HCT116 (cell line): ENCODE measurements around the gene KCNK3. TPM values are rescaled to one million over a fixed set of nuclear protein-coding genes. Genes with fewer than 3 reads are reported as not detected.

Experiments used
- ATAC-seq: fragments of 200-7000 bp; cut with Tn5 transposase; 2 replicates; pipeline ENCODE4 v1.9.1; 2020; ENCODE audit warnings: mild to moderate bottlenecking, moderate library complexity
- BruUV-seq: library from RNA; stranded (reverse); fragments of 400-500 nt; replicated peaks from 2 replicates; lab custom pipeline; 2021; lab: Mats Ljungman, UMichigan
- CTCF ChIA-PET: fragments of 300-600 bp; sonication (Branson Sonifier 250); formaldehyde crosslinking; loops from one replicate; lab custom pipeline; 2021; ENCODE audit warnings: antibody characterized with exemption; lab: Charles Lee
- POLR2A ChIA-PET: fragments of 300-600, 350-600 bp; sonication (Branson Sonifier 250); formaldehyde crosslinking; loops from one replicate; lab custom pipeline; 2021; ENCODE audit warnings: antibody characterized with exemption; lab: Charles Lee
- RAD21 ChIA-PET, 2 experiments: fragments of 300-600 bp; sonication (Branson Sonifier 250); formaldehyde crosslinking; loops; one replicate each; lab custom pipeline; 2023; ENCODE audit warnings: low total read pairs in 2 of 2; ENCODE audit not compliant: uncharacterized antibody in 2 of 2, unreplicated experiment in 2 of 2, low non-redundant PET in 1 of 2; lab: Charles Lee
- DNase-seq: peaks from one replicate; pipeline ENCODE4 v3.0.0-alpha.2; 2010; ENCODE audit warnings: low read depth, low spot score
- H2AFZ ChIP-seq: fragments of 200-600 bp; shearing (Covaris generic), sonication (generic); 2 replicates; pipeline ENCODE4 v1.6.1; 2017; ENCODE audit warnings: low read depth, mixed run types, mixed read lengths, antibody characterized with exemption, low read length; ENCODE audit not compliant: poor library complexity, severe bottlenecking
- H3K27ac ChIP-seq: 2 replicates; pipeline ENCODE4 v1.5.1; 2012; ENCODE audit warnings: low read depth, low read length
- H3K27me3 ChIP-seq: fragments of 200-600 bp; sonication (generic); 2 replicates; pipeline ENCODE4 v1.6.1; 2016; ENCODE audit warnings: mixed run types, low read length, mixed read lengths; ENCODE audit not compliant: insufficient read depth
- H3K36me3 ChIP-seq, 2 experiments: fragments of 200-500 bp in 1 of 2; fragments of 200-600 bp in 1 of 2; sonication (Bioruptor generic) in 1 of 2; sonication (generic) in 1 of 2; 2 replicates each; pipeline versions ENCODE4 v1.5.1 to v1.6.1; 2014 to 2016; ENCODE audit warnings: low read length in 2 of 2, inconsistent platforms in 1 of 2, mixed read lengths in 1 of 2, mixed run types in 1 of 2; ENCODE audit not compliant: insufficient read depth in 2 of 2, control insufficient read depth in 1 of 2
- H3K4me1 ChIP-seq, 2 experiments: fragments of 200-600 bp in 1 of 2; sonication (generic) in 1 of 2; 2 replicates each; pipeline versions ENCODE4 v1.5.1 to v1.6.1; 2012 to 2017; ENCODE audit warnings: low read length in 2 of 2, inconsistent platforms in 1 of 2, mild to moderate bottlenecking in 1 of 2, mixed read lengths in 1 of 2, mixed run types in 1 of 2, moderate library complexity in 1 of 2; ENCODE audit not compliant: insufficient read depth in 2 of 2, control insufficient read depth in 1 of 2
- H3K4me2 ChIP-seq: fragments of 200-600 bp; sonication (generic); 2 replicates; pipeline ENCODE4 v1.6.1; 2017; ENCODE audit warnings: mixed run types, low read length, mixed read lengths
- H3K4me3 ChIP-seq, 2 experiments: fragments of 200-600 bp in 1 of 2; sonication (generic) in 1 of 2; replicated peaks in 1 of 2; 2 replicates each; pipeline ENCODE4 v1.5.1; 2011 to 2016; ENCODE audit warnings: low read length in 2 of 2, control low read depth in 1 of 2, low read depth in 1 of 2, mild to moderate bottlenecking in 1 of 2, mixed read lengths in 1 of 2, mixed run types in 1 of 2
- H3K79me2 ChIP-seq: fragments of 200-600 bp; sonication (generic); 2 replicates; pipeline ENCODE4 v1.6.1; 2017; ENCODE audit warnings: mild to moderate bottlenecking, mixed run types, low read length, moderate library complexity, mixed read lengths; ENCODE audit not compliant: insufficient read depth
- H3K9ac ChIP-seq: fragments of 200-600 bp; sonication (generic); 2 replicates; pipeline ENCODE4 v1.6.1; 2016; ENCODE audit warnings: low read length, mixed read lengths
- H3K9me2 ChIP-seq: fragments of 200-600 bp; sonication (generic), shearing (Covaris generic); 2 replicates; pipeline ENCODE4 v1.6.1; 2017; ENCODE audit warnings: mixed run types, mild to moderate bottlenecking, moderate library complexity; ENCODE audit not compliant: insufficient read depth
- H3K9me3 ChIP-seq, 2 experiments: fragments of 200-500 bp in 1 of 2; fragments of 200-600 bp in 1 of 2; sonication (Bioruptor generic) in 1 of 2; sonication (generic) in 1 of 2; 2 replicates each; pipeline ENCODE4 v1.6.1; 2014 to 2017; ENCODE audit warnings: low read length in 2 of 2, mixed read lengths in 2 of 2, inconsistent platforms in 1 of 2, low read depth in 1 of 2, mild to moderate bottlenecking in 1 of 2, mixed run types in 1 of 2, moderate library complexity in 1 of 2; ENCODE audit not compliant: control insufficient read depth in 1 of 2, insufficient read depth in 1 of 2
- H4K20me1 ChIP-seq: fragments of 200-600 bp; sonication (generic), shearing (Covaris generic); 2 replicates; pipeline ENCODE4 v1.6.1; 2017; ENCODE audit warnings: mixed run types, mild to moderate bottlenecking, moderate library complexity; ENCODE audit not compliant: insufficient read depth
- CBX3 ChIP-seq: IDR thresholded peaks from 2 replicates; pipeline ENCODE4 v1.6.1; 2012; ENCODE audit warnings: low read depth
- CEBPB ChIP-seq: IDR thresholded peaks from 2 replicates; pipeline ENCODE4 v1.6.1; 2012; ENCODE audit warnings: low read depth
- EGR1 ChIP-seq: IDR thresholded peaks from 2 replicates; pipeline ENCODE4 v1.6.1; 2012; ENCODE audit warnings: low read depth
- ELF1 ChIP-seq: IDR thresholded peaks from 2 replicates; pipeline ENCODE4 v1.6.1; 2012; ENCODE audit warnings: low read depth, borderline replicate concordance
- EZH2 ChIP-seq: fragments of 200-600 bp; sonication (generic); IDR thresholded peaks from 2 replicates; pipeline ENCODE4 v1.6.1; 2017; ENCODE audit warnings: antibody characterized with exemption, mixed run types
- FOSL1 ChIP-seq: IDR thresholded peaks from 2 replicates; pipeline ENCODE4 v1.6.1; 2012; ENCODE audit warnings: low read depth
- JUND ChIP-seq: IDR thresholded peaks from 2 replicates; pipeline ENCODE4 v1.6.1; 2012
- POLR2AphosphoS5 ChIP-seq: IDR thresholded peaks from 2 replicates; pipeline ENCODE4 v1.6.1; 2011; ENCODE audit warnings: mild to moderate bottlenecking, low read depth, low read length, moderate library complexity
- SIN3A ChIP-seq: IDR thresholded peaks from 2 replicates; pipeline ENCODE4 v1.6.1; 2012; ENCODE audit warnings: low read depth
- SP1 ChIP-seq: IDR thresholded peaks from 2 replicates; pipeline ENCODE4 v1.6.1; 2012; ENCODE audit warnings: low read depth
- TCF7L2 ChIP-seq: IDR thresholded peaks from 2 replicates; pipeline ENCODE4 v1.7.0; 2011; ENCODE audit warnings: borderline replicate concordance, inconsistent platforms; ENCODE audit not compliant: insufficient read depth, insufficient read length; ENCODE audit errors: extremely low read depth
- ZFX ChIP-seq: fragments of 450-650 bp; IDR thresholded peaks from 2 replicates; pipeline ENCODE4 v1.6.1; 2017
- ZNF274 ChIP-seq: fragments of 200-500 bp; sonication (Bioruptor generic); IDR thresholded peaks from 2 replicates; pipeline ENCODE4 v1.6.1; 2014; ENCODE audit warnings: mild to moderate bottlenecking, low read depth, low read length, inconsistent platforms
- intact Hi-C: fragments of 100-400 bp; cut with micrococcal nuclease; formaldehyde crosslinking; loops from 2 replicates; pipeline ENCODE4 v1.10.0; 2022
- total RNA-seq: library from RNA; stranded (reverse); gene quantifications from one replicate; pipeline ENCODE4 v1.2.1, GENCODE V29; 2021; ENCODE audit not compliant: unreplicated experiment
- TF ChIP-seq, protein P1 (sequence below): IDR thresholded peaks from 2 replicates; pipeline ENCODE4 v1.6.1; 2012
- TF ChIP-seq, protein P2 (sequence below): IDR thresholded peaks from 2 replicates; pipeline ENCODE4 v1.6.1; 2011; ENCODE audit warnings: mild to moderate bottlenecking, low read length, moderate library complexity; ENCODE audit not compliant: insufficient replicate concordance; ENCODE audit errors: extremely low read depth

The KCNK3 gene
- total RNA-seq, 1 experiment from 2014 or later, result 0.71 TPM

DNA sequence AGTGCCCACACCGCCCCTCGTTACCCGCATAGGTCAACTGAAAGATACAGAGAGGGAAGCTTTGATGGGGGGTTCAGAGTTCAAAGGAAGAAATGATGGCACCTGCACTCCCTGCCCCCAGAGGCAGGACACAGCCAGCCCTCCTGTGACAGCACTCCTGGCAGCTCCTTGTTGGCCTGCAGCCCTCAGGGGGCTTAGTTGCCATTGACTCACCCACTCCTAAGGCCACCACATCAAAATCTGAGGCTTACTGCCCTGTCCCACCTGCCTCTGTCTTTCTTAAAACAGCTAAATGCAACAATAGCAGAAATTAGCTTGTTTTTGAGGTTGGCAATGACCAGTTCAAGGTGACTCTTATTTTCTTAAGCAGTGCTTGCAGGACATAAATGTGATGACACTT is 39.9 kb downstream of the KCNK3 start:
- Histone ChIP-seq H2AFZ (no peak overlapping the region), H3K36me3 (no peaks in the 10 kb centered on the region), H3K4me2 (no peak overlapping the region), H4K20me1 (no peaks in the 10 kb centered on the region), H3K9me2 (no peaks in the 10 kb centered on the region), H3K4me1 (peaks cover 0 to 7% of the 10 kb centered on the region in 2 experiments; a peak in 2 of 4 replicates), H3K79me2 (no peaks in the 10 kb centered on the region), H3K27ac (no peak overlapping the region), H3K9ac (no peak overlapping the region), H3K27me3 (no peaks in the 10 kb centered on the region), H3K9me3 (no peaks in the 10 kb centered on the region), H3K4me3 (no peak overlapping the region)
- no TSS peak for BruUV-seq
- TF ChIP-seq CEBPB (no peak), TCF7L2 (peak; percentile 35)
- intact Hi-C loops, result no loop called here
- no peak for ATAC-seq
- POLR2A ChIA-PET, result no interaction called here
- DNase-seq, result no peak
- CTCF ChIA-PET, result interaction anchor here (1.5 kb wide), 1 partner anchor 128 kb away, joined by 3 read pairs; no protein-coding TSS in a partner anchor
- RAD21 ChIA-PET, result interaction anchor here in 1 of 2 experiments (0.6 kb wide), 1 partner anchor 345 kb away, joined by 7 read pairs; no protein-coding TSS in a partner anchor

DNA sequence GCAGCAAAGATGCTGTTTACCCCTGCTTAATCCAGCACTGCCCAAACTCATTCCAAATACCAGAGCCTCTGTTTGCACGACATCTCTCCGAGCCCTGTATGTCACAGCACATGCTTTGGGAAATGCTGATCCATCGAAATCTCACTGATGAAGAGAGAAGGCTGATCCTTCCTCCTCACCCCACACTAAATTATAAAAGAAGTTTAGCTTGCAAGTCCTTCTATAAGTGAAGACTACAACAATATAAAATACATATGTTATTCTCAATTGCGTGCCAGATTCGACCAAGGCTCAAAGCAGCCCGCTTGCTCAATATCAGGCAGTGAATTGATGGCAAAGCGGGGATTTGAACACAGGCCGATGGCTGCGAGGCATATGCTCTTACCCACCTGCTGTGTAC is 40.9 kb downstream of the KCNK3 start:
- Histone ChIP-seq H4K20me1 (no peaks in the 10 kb centered on the region), H3K9me3 (no peaks in the 10 kb centered on the region), H3K4me2 (no peak overlapping the region), H3K4me1 (peaks cover 0 to 7% of the 10 kb centered on the region in 2 experiments; a peak in 2 of 4 replicates), H3K36me3 (no peaks in the 10 kb centered on the region), H2AFZ (no peak overlapping the region), H3K9me2 (no peaks in the 10 kb centered on the region), H3K27me3 (no peaks in the 10 kb centered on the region), H3K79me2 (no peaks in the 10 kb centered on the region), H3K4me3 (no peak overlapping the region), H3K27ac (no peak overlapping the region), H3K9ac (no peak overlapping the region)
- BruUV-seq, result no TSS peak
- RAD21 ChIA-PET, result no interaction called here
- CTCF ChIA-PET, result no interaction called here
- POLR2A ChIA-PET, result interaction anchor here (2.0 kb wide), 1 partner anchor 10 kb away, joined by 8 read pairs; no protein-coding TSS in a partner anchor
- no peak for DNase-seq
- intact Hi-C loops, result no loop called here
- no peak for TF ChIP-seq POLR2AphosphoS5
- no peak for TF ChIP-seq TCF7L2
- TF ChIP-seq FOSL1, result no peak
- TF ChIP-seq, protein P1, sequence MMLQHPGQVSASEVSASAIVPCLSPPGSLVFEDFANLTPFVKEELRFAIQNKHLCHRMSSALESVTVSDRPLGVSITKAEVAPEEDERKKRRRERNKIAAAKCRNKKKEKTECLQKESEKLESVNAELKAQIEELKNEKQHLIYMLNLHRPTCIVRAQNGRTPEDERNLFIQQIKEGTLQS, result no peak
- TF ChIP-seq JUND, result no peak
- TF ChIP-seq ELF1, result no peak
- no peak for TF ChIP-seq SP1
- no peak for TF ChIP-seq CEBPB
- no peak for TF ChIP-seq EGR1
- TF ChIP-seq ZNF274, result no peak
- no peak for TF ChIP-seq CBX3
- TF ChIP-seq, protein P2, sequence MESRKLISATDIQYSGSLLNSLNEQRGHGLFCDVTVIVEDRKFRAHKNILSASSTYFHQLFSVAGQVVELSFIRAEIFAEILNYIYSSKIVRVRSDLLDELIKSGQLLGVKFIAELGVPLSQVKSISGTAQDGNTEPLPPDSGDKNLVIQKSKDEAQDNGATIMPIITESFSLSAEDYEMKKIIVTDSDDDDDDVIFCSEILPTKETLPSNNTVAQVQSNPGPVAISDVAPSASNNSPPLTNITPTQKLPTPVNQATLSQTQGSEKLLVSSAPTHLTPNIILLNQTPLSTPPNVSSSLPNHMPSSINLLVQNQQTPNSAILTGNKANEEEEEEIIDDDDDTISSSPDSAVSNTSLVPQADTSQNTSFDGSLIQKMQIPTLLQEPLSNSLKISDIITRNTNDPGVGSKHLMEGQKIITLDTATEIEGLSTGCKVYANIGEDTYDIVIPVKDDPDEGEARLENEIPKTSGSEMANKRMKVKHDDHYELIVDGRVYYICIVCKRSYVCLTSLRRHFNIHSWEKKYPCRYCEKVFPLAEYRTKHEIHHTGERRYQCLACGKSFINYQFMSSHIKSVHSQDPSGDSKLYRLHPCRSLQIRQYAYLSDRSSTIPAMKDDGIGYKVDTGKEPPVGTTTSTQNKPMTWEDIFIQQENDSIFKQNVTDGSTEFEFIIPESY, result no peak
- TF ChIP-seq ZFX, result no peak
- TF ChIP-seq SIN3A, result no peak
- no peak for TF ChIP-seq EZH2
- no peak for ATAC-seq
